Neural cell (in vitro differentiated cells): ENCODE measurements around the gene PLEKHA5. TPM values are rescaled to one million over a fixed set of nuclear protein-coding genes. Genes with fewer than 3 reads are reported as not detected.

Experiments used
- H2AFZ ChIP-seq: fragments of 200-600, 300-800 bp; sonication (generic), shearing (Covaris generic); 2 replicates; pipeline ENCODE4 v1.6.0; 2014; ENCODE audit warnings: low read depth, mild to moderate bottlenecking, antibody characterized with exemption, low read length, moderate library complexity
- H3F3A ChIP-seq: fragments of 200-600 bp; shearing (Covaris generic); 2 replicates; pipeline ENCODE4 v1.6.1; 2016; ENCODE audit warnings: mild to moderate bottlenecking, moderate library complexity, mixed read lengths, antibody characterized with exemption, low read length; ENCODE audit not compliant: insufficient read depth, poor library complexity, severe bottlenecking
- H3K27ac ChIP-seq: fragments of 200-600, 300-800 bp; sonication (generic), shearing (Covaris generic); 2 replicates; pipeline ENCODE4 v1.5.1; 2014; ENCODE audit warnings: mild to moderate bottlenecking, low read length, moderate library complexity
- H3K27me3 ChIP-seq: fragments of 300-800, 200-600 bp; sonication (generic), shearing (Covaris generic); 2 replicates; pipeline ENCODE4 v1.6.0; 2014; ENCODE audit warnings: mild to moderate bottlenecking, low read depth, low read length, moderate library complexity; ENCODE audit not compliant: insufficient read depth
- H3K36me3 ChIP-seq: fragments of 300-800, 200-600 bp; sonication (generic), shearing (Covaris generic); 2 replicates; pipeline ENCODE4 v1.5.1; 2014; ENCODE audit warnings: mild to moderate bottlenecking, antibody characterized with exemption, low read length, moderate library complexity; ENCODE audit not compliant: insufficient read depth
- H3K4me2 ChIP-seq: fragments of 300-800, 200-600 bp; sonication (generic), shearing (Covaris generic); 2 replicates; pipeline ENCODE4 v1.6.0; 2014; ENCODE audit warnings: mild to moderate bottlenecking, low read length
- H3K4me3 ChIP-seq: fragments of 300-800, 200-600 bp; sonication (generic), shearing (Covaris generic); 2 replicates; pipeline ENCODE4 v1.5.1; 2014; ENCODE audit warnings: mild to moderate bottlenecking, low read length, moderate library complexity
- H3K79me2 ChIP-seq: fragments of 200-600 bp; shearing (Covaris generic); replicated peaks from 2 replicates; pipeline ENCODE4 v1.6.0; 2014; ENCODE audit warnings: mild to moderate bottlenecking, low read length, moderate library complexity; ENCODE audit not compliant: insufficient read depth
- H3K9ac ChIP-seq: fragments of 300-800, 200-600 bp; sonication (generic), shearing (Covaris generic); 2 replicates; pipeline ENCODE4 v1.6.1; 2016; ENCODE audit warnings: mild to moderate bottlenecking, low read length, mixed read lengths
- H3K9me2 ChIP-seq: fragments of 200-600 bp; shearing (Covaris generic); 2 replicates; pipeline ENCODE4 v1.6.1; 2016; ENCODE audit warnings: mild to moderate bottlenecking, low read length, mixed read lengths; ENCODE audit not compliant: insufficient read depth
- H3K9me3 ChIP-seq: fragments of 200-600, 300-800 bp; sonication (generic), shearing (Covaris generic); 2 replicates; pipeline ENCODE4 v1.6.1; 2016; ENCODE audit warnings: mild to moderate bottlenecking, mixed run types, low read length, moderate library complexity, mixed read lengths
- H4K20me1 ChIP-seq: fragments of 200-600 bp; shearing (Covaris generic); 2 replicates; pipeline ENCODE4 v1.6.1; 2016; ENCODE audit warnings: mild to moderate bottlenecking, mixed run types; ENCODE audit not compliant: insufficient read depth
- CTCF ChIP-seq: fragments of 450-650 bp; IDR thresholded peaks from 2 replicates; pipeline ENCODE4 v1.5.1; 2014; ENCODE audit warnings: antibody characterized with exemption, mild to moderate bottlenecking, moderate library complexity; ENCODE audit not compliant: poor library complexity, severe bottlenecking
- EP300 ChIP-seq: fragments of 450-650 bp; conservative IDR thresholded peaks from 2 replicates; pipeline ENCODE4 v1.6.1; 2014; ENCODE audit warnings: antibody characterized with exemption, mild to moderate bottlenecking, moderate library complexity; ENCODE audit not compliant: poor library complexity, severe bottlenecking
- EZH2 ChIP-seq: fragments of 200-600, 300-800 bp; shearing (Covaris generic), sonication (generic); IDR thresholded peaks from 2 replicates; pipeline ENCODE4 v1.6.1; 2014; ENCODE audit warnings: antibody characterized with exemption, low read length, borderline replicate concordance, mild to moderate bottlenecking; ENCODE audit not compliant: insufficient read depth, poor library complexity, severe bottlenecking
- MXI1 ChIP-seq: fragments of 450-650 bp; conservative IDR thresholded peaks from 2 replicates; pipeline ENCODE4 v1.6.1; 2014; ENCODE audit warnings: antibody characterized with exemption, mild to moderate bottlenecking; ENCODE audit not compliant: poor library complexity, severe bottlenecking
- POLR2AphosphoS5 ChIP-seq: IDR thresholded peaks from 2 replicates; pipeline ENCODE4 v1.6.1; 2012
- RAD21 ChIP-seq: fragments of 450-650 bp; conservative IDR thresholded peaks from 2 replicates; pipeline ENCODE4 v1.6.1; 2014; ENCODE audit warnings: antibody characterized with exemption, mild to moderate bottlenecking, moderate library complexity
- REST ChIP-seq: IDR thresholded peaks from 2 replicates; pipeline ENCODE4 v1.6.1; 2012; ENCODE audit warnings: borderline replicate concordance
- SMC3 ChIP-seq: fragments of 450-650 bp; conservative IDR thresholded peaks from 2 replicates; pipeline ENCODE4 v1.6.1; 2014; ENCODE audit warnings: antibody characterized with exemption, mild to moderate bottlenecking, moderate library complexity; ENCODE audit not compliant: poor library complexity
- TAF1 ChIP-seq: IDR thresholded peaks from 2 replicates; pipeline ENCODE4 v1.6.1; 2012; ENCODE audit warnings: low read depth
- polyA plus RNA-seq: library from polyadenylated mRNA; depleted of rRNA; stranded (reverse); fragments of >200 nt; gene quantifications from 2 replicates; pipeline ENCODE4 v1.2.3, GENCODE V29; 2014

PLEKHA5 gene
- polyA plus RNA-seq, 1 donor from 2014 or later: 130 TPM

- Histone ChIP-seq H3F3A (no peaks in the 10 kb centered on the region), H3K9me3 (no peaks in the 10 kb centered on the region), H3K4me3 (no peak overlapping the region), H3K9me2 (no peaks in the 10 kb centered on the region), H3K27me3 (no peaks in the 10 kb centered on the region), H3K79me2 (no peaks in the 10 kb centered on the region), H3K36me3 (no peaks in the 10 kb centered on the region), H3K9ac (no peak overlapping the region), H2AFZ (no peak overlapping the region), H3K4me2 (no peak overlapping the region), H4K20me1 (no peaks in the 10 kb centered on the region), H3K27ac (no peak overlapping the region)
- no peak for TF ChIP-seq RAD21
- TF ChIP-seq EP300: no peak
- no peak for TF ChIP-seq MXI1
- no peak for TF ChIP-seq CTCF
- TF ChIP-seq EZH2: no peak
- TF ChIP-seq POLR2AphosphoS5: no peak
- no peak for TF ChIP-seq TAF1
- TF ChIP-seq SMC3: no peak
- TF ChIP-seq REST: no peak
Observed at GRCh38 chr12:19404242-19404880, 274.8 kb downstream of the PLEKHA5 start.

- Histone ChIP-seq H3K79me2 (no peaks in the 10 kb centered on the region), H3K9me3 (no peaks in the 10 kb centered on the region), H3K36me3 (no peaks in the 10 kb centered on the region), H3K4me2 (no peak overlapping the region), H3K9me2 (no peaks in the 10 kb centered on the region), H3K9ac (no peak overlapping the region), H4K20me1 (no peaks in the 10 kb centered on the region), H3K27me3 (no peaks in the 10 kb centered on the region), H3F3A (no peaks in the 10 kb centered on the region), H3K27ac (no peak overlapping the region), H3K4me3 (no peak overlapping the region), H2AFZ (no peak overlapping the region)
- no peak for TF ChIP-seq SMC3
- TF ChIP-seq MXI1: no peak
- TF ChIP-seq TAF1: no peak
- no peak for TF ChIP-seq REST
- TF ChIP-seq EP300: no peak
- TF ChIP-seq RAD21: no peak
Observed at GRCh38 chr12:19409376-19409775, 279.8 kb downstream of the PLEKHA5 start.
